GM10847 (cell line): ENCODE results near the gene SOWAHA.

Source experiments
- POLR2A ChIP-seq: IDR thresholded peaks from 2 replicates; pipeline ENCODE4 v1.6.1; 2011; ENCODE audit not compliant: insufficient read length; ENCODE audit errors: extremely low read depth

Gene SOWAHA

DNA sequence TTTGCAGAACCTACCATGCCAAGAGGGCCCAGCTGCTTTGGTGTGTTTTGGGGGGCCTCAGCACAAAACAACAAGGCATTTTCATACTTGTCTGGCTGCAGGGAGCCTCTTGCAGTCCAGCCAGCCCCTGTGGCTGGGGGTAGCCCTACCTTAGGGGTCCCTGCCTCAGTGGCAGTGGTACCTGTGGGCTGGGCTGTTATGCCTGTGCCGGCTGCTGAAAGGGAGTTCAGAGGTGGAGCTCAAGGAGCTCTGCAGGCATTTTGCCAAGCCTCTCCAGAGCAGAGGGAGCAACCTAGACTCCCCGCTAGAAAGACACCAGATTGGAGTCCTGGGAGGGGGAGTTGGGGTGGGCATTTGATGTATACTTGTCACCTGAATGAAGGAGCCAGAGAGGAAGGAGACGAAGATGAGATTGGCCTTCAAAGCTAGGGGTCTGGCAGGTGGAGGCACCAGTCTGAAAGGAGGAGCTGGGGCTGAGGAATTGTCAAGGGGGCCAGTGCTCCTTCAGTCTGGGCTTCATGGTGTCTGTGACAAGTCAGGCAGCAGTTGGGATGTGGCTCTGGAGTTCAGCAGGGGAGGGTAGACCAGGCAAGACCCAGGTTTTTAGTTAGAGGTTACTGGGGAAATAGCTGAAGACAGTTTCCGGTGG is 15.9 kb downstream of the SOWAHA start:
- TF ChIP-seq POLR2A = no peak

DNA sequence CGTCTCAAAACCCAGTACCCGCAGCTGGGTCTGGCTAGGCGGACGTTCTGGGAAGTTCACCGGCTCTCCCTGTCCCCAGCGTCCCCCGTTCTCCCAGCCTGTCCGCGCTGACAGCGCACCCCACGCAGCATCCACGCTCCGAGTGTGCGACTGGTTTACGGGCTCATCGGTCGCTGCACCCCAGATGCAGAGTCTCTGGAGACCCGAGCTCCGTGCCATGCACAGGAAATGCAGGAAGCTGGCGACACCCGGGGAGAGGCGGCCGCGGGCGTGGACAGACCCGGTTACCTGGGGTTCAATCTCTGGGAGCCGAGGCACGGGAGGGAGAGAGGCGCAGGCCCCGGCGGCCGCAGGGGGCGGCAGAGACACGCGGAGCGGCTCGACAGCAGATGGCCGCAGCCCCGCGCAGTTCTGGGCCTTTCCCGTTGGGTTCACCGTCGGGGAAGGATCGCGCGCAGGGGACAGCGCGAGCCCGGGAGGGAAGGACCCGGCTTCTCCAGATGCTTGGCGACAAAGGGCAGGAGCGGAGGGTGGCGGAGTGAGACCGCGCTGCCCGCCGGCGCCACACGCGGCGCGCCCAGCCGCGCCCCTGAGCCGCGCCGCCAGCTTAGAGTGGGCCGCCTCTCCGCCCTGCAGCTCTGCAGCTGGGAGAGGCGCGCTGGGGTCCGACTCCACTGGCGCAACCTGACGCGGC is 16.8 kb downstream of the SOWAHA start:
- no peak for TF ChIP-seq POLR2A

DNA sequence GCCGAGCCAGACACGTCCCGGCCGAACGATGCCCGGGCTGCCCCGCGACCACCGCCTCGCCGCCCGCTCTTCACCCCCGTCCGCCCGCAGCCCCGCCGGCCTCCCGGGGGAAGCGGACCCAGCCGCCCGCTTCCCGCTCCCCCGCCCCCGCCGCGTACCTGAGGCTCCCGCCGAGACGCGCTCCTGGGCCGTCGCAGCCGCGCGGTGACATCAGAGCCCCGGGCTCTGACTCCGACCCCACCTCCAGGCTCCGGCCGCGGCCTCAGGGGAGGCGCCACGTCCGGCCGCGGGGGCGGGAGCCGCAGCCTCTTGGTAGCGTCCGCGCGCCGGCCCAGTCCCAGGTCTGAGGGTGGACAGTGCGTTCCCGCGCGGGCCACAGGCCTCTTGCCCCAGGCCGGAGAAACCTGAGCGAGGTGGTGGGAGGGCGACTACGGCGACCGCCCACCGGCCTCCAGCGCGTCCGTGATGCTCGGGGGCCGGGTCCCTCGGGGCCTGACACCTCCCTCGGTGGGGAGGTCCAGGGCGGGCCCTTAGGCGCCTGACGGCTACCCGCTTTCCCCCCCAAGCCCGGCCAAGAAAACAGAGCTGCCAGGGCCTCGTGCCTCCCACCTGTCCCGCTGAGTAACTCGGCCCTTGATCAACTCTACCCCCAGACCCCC is 17.5 kb downstream of the SOWAHA start, which contains the start of gene SHROOM1:
Gene SHROOM1, minus strand, starts transcription at position 212 of the 659 bp plus-strand sequence. CDS start 4,507 bp downstream, outside the sequence.
- peak; percentile 27 for TF ChIP-seq POLR2A

DNA sequence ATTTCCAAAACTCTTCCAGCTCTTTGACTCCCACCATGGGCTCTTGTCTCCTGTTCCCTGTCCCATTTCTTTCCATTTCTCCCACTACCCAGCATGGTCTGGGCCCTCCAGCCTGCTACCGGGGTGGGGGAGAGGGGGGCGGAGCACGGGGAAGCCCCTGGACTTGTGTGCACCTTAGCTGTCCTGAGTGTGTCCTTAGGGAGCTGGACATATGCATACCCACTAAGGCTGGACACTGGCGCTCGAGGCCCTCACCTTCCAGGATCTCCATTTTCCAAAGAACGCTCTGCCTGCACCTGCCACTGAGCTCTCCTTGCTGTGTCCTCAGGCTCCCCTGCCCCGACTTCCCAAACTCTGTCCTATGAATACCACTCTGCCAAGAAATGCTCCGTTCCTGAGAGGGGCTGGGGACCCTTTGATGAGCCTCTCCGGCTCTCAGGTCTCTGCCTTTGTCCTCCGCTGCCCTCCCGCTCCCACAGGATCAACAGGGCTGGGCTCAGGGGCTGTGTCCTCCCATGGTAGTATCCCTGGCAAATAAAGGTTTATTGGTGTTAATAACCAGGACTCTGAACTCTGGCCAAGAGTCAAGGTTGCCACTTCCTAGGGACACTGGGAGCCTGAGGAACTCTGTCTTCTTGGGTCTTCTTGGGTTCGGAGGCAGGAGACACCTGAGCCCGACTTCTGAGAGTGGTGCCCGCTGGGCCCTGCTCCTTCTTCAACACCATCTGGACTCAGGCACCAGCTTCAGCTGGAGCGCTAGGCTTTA is 18.2 kb downstream of the SOWAHA start:
- TF ChIP-seq POLR2A = no peak

DNA sequence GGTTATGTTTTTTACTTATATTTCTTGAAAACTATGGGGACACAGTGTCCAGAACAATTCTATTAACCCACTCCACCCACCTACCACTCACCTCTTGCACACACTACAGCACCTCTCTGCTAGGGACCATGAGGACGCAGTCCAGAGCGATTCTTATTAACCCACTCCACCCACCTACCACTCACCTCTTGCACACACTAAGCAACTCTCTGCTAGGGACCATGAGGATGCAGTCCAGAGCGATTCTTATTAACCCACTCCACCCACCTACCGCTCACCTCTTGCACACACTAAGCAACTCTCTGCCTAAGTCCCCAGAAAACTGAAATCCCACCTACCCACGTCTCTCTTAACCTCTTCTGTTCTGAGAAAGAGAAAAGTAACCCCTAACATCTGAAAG is 19.5 kb downstream of the SOWAHA start:
- no peak for TF ChIP-seq POLR2A

DNA sequence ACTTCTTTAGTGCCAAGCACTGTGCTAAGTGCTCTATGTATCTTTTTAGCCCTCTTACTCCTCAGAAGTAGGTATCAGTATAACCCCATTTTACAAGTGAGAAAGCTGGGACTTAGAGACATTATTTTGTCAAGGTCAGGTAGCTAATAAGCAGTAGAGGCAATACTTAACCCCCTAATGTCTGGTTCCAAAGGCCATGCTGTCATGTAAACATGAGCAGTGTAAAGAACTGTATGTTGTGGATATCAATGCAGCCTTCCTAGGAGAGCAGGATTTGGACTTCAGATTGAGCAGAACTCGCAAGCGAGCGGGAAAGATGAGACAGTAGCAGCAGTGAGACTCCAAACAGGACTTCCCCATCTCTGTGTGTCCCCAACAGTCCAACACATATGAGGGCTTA is 21.0 kb downstream of the SOWAHA start:
- no peak for TF ChIP-seq POLR2A

DNA sequence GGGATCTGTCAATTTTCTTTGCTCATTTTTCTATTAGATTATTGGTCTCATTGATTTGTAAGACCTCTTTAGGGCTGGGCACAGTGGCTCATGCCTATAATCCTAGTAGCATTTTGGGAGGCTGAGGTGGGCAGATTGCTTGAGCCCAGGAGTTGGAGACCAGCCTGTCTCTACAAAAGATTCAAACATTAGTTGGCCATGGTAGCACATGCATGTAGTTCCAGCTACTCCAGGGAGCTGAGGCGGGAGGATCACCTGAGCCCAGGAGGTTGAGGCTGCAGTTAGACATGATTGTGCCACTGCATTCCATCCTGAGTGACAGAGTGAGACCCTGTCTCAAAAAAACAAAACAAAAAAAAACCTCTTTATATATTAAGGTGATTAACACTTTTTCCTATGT is 23.8 kb downstream of the SOWAHA start:
- no peak for TF ChIP-seq POLR2A

DNA sequence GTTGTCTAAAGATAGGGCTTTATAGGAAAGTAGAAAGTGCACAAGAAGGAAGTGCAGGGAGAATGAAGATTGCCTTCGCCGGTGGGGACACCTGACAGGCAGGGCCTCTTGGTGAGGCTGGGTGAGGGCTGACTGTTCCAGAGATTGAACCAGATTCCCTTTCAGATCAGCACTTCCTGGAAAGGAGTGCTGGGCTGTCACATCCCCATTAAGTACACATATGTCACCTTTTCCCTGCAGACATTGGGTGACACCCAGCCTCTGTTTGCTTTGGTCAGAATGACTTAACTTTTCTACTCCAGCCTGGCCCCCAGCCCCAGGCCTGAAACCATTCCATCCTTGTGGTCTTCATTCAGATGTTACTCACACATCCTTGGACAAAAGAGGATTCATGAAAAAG is 24.8 kb downstream of the SOWAHA start:
- TF ChIP-seq POLR2A = no peak

DNA sequence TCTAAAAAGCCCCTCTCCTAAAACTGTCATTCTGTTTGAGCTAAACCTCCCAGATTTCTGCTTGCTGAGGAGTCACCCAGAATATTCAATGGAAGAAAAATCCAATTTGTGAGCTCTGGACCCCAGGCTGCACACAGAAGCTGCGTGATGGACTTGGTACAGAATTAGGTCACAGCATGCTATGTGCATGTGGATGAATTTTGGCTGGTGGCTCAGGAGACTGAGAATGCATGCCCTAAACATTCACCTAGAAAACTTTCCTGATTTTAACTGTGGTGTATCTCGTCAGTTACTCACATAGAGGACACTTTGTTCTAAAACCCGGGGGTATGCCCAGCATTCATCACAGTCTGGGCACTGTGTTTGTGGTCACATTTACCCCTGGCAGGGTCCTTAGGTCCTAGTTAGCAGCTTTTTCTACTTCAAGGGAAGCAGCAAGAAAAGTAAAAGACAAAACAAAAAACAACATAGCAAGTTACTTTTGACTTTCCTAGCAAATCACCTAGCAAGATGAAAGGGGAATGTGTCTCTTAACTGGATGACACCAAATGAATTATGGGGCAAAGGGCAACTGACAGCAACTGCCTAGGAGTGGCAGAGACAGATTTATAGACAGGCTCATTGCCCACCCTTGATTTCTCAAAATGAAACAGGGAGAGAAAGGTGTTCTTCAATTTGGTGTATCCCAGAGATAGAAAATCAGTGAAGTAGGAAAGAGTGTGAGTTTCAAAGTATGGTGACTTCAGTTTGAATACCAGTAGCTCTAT is 25.6 kb downstream of the SOWAHA start:
- TF ChIP-seq POLR2A = no peak

DNA sequence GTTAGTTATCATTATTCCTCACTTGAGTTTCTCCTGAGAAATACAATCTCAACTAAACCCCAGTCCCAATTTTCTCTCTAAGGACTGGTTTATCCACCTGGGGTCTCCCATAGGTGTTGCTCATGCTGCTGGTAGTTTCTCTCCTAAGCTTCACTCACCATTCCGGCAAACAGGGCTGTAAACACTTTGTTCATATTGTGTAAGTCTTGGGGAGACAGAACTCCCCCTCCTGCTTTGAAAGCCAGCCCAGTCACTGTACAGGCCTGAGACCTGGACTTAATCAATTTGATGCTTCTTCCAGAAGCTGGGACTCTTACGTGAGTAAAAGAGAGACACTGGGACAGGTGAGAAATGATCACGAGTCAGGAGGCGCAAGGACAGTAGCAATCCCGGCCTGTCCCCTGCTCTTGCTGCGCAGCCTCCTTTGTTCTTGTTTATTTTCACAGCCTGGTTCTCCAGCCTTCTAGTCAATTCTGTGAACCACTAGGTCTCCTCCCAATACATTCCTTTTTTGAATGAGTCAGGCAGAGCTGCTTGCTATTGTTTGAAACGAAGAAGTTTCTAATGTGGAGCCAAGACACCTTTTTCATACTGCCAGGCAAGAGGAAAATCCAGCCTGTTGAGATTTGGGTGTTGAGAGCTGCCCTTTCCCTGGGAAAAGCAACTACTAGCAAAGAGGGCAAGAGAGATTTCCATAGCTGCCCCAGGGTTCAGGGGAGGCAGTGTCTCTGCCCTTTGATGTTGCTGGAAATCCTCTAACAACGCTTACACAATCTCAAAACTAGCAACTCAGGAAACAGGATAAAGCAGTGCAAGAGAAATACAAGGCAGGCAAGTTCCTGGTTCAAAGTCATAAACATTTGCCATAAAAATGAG is 26.6 kb downstream of the SOWAHA start:
- TF ChIP-seq POLR2A = no peak

DNA sequence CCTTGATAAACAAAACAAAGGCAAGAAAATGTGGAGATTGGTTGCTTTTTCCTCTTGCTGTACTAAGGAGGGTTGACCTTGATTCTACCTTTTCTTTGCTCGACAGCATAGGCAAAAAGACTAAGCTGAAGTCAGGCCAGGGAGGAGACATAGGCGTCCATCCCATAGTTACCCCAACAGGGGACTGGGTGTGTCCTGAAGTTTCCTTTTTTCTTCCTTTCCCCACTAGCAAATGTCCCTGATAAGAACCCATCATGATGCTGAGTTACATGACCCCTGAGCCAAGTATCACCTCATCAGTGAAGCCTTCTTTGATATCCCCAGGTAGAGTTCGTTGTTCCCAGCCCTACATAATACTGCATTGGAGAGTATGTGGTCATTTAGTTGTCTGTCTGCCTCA is 27.2 kb downstream of the SOWAHA start:
- no peak for TF ChIP-seq POLR2A

DNA sequence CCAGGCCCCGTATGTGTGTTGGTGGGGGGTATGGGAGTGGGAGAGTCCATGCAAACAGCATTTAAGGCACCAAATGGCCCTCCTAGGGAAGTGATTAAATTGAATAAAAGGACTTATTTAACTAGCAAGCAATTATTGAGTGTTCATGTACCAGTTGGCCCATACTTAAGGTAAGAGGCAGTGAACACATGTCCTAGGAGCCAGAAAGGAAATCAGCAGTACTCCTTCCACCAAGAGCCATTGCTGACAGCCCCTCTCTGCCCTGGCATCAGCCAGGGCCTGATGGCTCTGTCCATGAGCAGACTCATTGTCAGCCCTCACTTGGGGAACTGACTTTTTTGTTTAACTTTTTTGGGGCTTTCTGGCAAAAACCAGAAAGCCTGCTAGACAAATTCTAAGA is 27.8 kb downstream of the SOWAHA start:
- TF ChIP-seq POLR2A = no peak

DNA sequence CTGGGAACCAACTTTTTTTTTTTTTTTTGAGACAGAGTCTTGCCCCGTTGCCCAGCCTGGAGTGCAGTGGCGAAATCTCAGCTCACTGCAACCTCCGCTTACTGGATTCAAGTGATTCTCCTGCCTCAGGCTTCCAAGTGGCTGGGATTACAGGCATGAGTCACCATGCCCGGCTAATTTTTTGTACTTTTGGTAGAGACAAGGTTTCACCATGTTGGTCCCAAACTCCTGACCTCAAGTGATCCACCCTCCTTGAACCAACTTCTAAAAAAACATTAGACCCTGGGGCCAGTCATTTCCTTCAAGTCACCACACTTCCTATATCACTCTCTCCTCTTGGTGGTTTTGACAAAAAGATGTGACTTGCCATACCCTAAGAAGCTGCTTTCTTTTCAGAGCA is 28.2 kb downstream of the SOWAHA start:
- no peak for TF ChIP-seq POLR2A

DNA sequence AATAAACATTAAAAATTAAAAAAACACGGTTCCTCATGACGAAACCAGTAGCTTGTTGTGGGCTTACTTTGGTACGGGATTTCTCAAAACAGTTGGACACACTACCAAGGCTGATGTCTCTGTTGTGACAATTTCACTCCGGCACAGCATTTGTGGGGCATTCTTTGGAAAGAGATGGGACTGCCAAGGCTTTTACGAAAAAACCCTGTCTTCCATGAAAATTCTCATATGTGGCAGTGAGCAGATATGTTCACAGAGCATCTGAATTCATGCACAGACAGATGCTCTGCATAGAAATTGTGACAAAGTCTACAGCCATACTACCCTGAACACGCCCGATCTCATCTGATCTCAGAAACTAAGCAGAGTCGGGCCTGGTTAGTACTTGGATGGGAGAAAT is 35.2 kb downstream of the SOWAHA start:
- TF ChIP-seq POLR2A = no peak
